Measurements from ENCODE around the gene DACT2.

- no peak for TF ChIP-seq CTCF (IDR thresholded peaks at IDR 0.05)
- TF ChIP-seq ZFX (IDR thresholded peaks at IDR 0.05; ENCODE audit: borderline replicate concordance), result no peak
Observed at GRCh38 chr6:168269455-168270243, 49.9 kb downstream of the DACT2 start.
